DMS53 (cell line): Measurements from ENCODE around the gene MAML3.

Experiments used
- DNase-seq: peaks from one replicate; lab custom pipeline; 2025; lab: John Stamatoyannopoulos, UW

Gene MAML3

DNA sequence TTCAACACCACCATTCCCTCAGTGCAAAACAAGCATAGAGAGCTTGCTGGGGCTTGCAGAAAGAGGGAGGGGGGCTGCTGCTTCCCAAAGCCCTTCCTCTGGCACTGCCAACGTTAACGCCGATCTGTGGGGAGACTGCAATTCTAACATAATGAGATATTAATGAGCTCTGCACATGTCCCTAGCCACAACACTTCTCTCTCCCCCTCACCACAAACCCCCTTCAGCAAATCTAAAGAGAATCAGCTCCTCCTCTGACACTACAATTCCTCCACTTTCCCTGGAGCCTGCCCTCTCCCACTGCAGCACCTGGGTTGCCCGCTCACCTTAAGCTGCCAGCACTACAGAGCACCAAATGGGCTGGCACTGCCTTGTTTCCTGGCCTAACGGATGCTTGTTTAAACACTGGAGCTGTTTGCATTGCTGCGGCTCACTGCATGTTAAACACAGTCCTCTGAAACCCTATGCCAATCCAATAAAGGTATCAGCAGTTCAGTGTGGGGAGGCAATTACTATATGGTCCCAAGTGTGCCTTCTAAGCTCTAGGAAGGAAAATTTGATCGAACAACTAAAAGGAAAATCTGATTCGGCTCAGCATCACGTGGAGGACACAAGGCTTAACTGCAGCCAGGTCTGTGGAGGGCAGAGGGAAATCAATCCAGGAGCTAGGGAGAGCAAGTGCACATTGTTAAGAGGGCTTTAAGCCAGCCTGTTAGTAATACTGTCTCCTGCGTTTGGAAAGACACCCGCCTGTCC lies 232.4 kb downstream of the MAML3 start:
- DNase-seq = peak; percentile 96

DNA sequence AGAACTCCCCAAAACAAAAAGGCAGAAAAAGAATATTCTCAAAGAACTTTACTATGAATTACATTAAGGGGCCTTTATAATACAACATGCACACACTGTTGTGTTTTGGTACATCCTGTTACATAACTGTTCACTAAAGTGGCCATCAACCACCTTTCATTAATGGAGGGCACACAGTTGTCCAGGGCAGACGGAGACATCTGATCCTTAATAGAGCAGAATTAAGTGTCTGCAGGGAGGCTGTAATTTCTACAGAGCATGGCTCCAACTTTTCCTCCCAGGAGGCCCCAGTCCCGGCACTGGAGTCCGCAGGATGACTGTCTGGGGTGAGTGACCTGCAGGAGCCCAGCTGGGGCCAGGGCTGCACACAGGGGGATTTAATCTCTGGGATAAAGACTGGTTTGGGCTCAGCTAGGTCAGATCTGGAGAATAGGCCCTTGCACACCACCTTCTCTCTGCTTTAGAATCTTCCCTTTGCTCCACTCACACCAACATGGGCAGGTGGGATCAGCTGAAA lies 233.4 kb downstream of the MAML3 start:
- DNase-seq = no peak

DNA sequence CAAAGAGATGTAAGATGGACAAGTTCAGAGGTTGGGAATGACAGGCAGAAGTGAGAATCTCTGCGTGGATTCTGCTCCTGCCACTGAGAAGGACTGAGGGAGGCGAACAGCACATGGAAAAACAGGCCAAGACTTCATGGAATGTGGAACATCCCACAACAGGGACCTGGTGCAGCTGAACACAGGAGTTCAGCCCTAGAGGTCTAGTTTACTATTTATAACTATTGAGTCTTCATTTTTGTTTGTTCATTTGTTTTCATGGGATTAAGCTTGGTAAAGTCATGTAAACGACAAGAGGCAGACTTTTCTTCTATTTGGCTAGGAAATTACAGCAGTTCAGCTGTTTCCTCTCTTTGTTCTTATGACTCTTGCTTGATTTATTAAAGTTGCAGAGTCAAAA lies 234.5 kb downstream of the MAML3 start:
- DNase-seq = no peak

DNA sequence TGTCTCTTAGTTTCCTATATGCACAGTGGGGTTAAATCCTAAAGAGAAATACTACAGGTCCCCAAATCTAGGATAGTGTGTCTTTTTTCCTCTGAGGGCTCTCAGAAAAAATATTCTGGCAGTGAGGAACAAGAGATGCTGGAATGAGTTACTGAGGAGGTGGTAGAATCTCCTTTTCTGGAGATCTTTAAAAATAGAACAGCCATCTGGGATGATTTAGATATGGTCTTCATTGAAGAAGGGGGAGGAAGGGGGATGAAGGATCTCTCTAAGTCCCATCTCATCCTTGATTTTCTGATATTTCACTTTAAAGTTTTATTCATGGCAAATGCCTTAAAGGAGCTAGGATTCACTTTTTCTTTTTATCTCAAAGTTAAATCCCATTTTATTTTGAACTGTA lies 235.0 kb downstream of the MAML3 start:
- DNase-seq = no peak

DNA sequence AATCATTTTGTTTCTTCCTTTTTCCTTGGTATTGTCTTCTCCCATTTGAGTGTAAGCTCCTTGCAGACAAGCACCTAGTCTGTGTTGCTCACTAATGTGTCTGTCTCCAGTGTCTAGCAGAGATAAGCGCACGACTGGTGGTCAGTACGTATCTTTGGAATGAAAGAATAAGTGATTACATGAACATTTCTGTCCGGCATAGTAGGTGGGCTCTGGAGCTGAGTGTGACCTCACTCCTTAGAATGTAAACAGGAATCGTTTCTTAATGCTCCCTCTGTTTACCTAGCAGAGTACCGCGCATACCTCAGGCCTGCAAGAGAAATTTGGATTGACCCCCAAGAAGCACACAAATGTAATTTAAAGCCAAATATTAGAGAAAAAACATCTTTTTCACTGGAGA lies 235.4 kb downstream of the MAML3 start:
- DNase-seq = no peak

DNA sequence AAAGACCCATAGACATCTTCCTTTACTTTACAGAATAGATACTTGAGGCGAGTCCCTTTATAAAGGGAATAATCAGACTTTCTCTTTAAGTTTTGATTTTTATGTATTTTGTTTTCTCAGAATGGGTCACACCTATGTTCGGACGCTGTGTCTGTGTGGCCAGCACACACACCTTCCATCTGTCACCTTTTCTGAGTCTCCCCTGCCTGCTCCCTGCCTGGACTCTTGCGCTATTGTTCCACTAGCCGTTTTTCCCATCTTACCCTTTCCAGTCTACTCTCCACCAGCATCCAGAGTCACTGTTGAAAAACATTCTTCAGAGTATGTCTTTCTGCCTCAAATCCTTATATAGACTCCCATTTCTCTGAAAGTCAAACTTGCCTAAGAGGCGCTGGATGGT lies 236.1 kb downstream of the MAML3 start:
- DNase-seq = no peak

DNA sequence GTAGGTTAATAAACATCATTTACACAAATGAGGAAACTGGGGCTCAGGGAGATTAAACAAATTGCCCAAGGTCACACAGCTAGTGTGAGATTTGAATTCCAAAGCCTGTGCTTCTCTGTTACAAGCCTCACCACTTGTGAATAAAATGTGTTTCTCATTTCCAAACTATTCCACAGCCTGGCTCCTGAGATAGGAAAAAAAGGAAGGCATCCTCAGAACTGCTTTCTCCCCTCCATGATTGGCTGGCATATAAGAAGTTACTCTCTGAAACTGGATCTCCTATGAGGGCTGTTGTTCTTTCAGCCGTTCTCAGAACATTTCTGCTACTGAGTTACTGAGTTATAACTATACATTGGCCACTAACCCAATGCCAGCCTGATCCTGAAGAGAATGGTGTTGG lies 237.9 kb downstream of the MAML3 start:
- no peak for DNase-seq

DNA sequence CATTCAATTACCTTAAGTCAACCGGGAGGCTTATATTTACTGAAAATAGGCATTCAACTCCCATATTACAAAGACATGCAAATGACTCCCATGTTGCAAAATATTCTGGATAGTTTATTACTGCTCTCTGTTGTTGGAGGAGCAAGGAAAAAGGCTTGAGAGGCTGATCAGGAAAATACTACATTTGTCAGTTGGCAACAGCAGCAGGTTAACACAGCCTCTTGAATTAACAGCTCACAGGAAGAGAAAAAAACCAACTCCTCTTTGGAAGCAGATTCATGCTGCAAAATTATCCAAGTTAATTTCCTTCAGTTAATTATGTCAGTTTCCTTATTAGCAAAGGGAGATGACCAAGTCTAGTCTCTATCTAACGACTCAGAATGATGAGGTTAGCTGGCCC lies 238.9 kb downstream of the MAML3 start:
- DNase-seq = no peak

DNA sequence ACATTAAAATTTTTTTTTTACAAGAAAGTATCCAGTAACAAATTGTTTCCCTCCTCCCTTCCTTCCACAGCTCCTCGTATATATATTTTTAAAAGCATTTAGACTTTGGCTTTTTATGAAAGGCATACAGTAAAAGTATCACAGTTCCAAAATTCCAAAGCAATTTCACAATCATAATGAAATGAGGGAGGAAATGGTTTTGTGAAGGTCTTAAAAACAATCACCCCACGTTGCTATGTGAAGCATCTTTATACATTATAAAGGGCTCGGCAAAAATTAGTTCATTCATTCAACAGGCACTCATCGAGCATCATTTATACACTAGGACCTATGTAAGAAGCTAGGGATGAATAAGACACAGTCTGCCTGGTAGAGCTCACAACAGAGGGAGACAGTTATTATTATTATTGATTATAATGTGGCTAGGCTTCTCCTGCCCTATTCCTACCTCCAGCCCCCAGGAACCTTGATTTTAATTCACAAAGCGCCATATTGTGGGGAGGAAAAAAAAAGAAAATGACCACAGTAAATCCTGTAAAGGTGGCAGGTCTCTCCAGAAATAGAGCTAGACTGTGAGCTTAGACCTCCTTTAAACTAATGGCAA lies 239.9 kb downstream of the MAML3 start:
- no peak for DNase-seq

DNA sequence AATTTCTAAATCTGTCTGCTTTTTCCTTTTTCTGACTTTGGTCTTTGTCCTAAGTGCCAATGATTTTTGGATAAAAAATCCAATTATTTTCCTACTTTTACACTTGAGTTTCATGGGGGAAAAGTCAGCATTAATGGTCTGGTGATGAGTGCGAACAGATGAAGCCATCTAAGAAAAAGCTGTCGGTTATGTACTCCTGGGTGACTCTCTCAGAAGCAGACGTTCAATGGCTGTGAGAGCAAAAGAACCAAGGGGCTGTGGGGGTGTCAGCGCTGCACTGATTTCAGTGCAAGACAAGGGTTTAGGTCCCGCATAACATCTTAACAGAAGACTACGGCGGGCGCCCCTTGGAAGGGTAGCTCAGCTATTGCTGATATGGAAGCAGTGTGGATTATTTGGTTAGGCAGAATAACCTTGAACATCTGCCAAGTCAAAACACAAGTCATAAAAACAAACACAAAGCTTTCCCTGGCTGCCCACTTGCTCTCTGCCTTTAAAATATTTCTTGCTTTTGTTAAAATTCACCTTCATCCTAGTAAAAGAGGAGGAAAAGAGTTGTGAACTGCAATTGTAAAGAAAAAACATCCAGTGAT lies 240.5 kb downstream of the MAML3 start:
- peak; percentile 41 for DNase-seq

DNA sequence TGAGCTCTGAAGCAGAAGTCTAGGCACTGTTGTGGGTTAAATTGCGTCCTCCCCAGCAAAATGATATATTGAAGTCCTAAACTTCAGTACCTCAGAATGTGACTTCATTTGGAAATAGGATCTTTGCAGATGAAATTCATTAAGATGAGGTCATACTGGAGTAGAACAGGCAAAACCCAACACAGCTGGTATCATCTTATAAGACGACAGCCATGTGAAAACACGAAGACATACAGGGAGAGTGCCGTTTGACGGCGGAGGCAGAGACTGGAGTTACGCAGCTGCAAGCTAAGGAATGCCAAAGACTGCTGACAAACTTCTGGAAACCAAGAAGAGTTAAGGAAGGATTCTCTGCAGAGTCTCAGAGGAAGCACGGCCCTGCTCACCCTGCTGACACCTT lies 241.5 kb downstream of the MAML3 start:
- no peak for DNase-seq

DNA sequence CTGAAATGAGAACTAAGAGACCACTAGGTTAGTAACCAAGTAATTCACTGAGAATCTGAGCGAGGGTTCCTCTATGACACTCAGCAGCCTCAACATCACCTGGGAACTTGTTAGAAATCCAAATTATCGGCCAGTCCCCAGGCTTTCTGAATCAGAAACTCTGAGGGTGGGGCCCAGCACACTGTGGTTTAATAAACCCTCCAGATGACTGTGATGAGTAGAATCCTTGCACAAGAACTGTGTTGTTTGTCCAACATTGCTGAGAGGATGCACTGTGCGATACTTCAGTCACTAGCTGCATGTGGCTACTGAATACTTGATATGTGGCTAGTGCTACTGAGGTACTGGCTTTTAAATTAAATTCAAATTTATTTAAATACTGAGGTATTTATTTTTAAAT lies 243.9 kb downstream of the MAML3 start:
- DNase-seq = no peak

DNA sequence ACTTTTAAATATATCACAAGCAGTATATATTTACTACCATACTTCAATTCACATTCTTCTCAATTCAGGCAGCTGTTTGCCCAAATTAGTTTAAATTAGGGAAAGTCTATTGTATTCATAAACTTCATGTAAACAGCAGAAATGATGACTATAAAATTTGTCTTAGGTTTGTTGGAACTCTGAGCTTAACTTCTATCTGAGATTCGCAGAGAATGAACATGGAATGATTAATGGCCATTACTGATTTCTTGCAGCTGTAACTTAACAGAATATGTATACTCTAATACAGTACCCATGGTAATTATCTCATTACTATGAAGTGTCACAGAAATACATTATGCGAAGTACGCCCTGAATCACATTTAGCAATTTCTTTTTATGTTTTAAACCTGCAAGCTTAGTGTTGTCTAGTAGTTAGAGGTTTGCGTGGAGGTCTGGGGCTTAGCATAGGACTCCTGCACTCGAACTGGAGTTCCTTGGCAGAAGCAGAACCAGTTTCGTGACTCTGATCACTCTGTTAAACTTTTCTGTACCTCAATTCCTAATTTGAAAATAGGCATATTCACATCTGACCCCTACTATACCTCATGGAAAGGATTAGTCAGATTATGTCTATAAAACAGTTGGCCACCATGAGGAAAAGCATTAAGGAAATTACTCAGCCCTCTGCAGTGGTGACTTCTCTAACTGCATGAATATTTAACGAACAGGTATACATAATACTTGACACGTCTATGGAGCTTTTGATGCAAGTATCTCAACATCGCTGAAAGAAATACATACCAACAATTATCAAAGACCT lies 245.1 kb downstream of the MAML3 start:
- DNase-seq = no peak

DNA sequence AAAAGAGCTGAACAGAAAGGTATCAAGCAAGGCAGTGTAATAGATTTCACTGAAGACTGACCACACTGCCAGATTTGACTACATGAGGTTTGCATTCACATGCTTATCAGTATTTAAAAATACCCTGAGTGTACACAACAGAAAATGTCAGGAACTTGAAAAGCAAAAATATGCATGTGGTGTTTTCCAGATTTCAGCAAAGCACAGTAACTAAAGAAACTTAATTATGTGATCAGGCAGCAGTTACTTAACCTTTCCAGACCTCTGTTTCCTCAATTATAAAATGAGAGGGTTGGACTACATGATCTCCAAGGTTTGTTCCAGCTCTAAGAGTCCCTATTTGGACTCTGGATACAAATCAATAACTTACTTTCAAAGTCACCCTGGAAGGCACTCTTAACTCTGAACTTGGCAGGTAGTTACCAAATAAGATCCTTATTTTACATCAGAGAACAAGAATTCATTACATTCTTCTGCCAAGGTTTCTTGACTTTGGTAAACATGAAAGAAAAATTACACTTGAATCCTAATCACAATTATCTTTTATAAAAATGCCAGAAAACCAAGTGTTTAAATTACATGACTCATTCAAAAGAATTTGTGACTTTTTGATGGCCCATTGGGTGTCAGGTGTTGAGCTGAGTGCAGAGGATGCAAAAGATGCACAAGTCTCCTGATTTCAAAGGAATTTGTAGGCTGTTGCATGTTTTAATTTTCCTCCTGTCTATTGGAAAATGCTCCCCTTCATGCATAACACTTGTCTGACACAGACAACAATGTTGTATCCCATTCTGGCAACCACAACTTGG lies 246.8 kb downstream of the MAML3 start:
- no peak for DNase-seq

DNA sequence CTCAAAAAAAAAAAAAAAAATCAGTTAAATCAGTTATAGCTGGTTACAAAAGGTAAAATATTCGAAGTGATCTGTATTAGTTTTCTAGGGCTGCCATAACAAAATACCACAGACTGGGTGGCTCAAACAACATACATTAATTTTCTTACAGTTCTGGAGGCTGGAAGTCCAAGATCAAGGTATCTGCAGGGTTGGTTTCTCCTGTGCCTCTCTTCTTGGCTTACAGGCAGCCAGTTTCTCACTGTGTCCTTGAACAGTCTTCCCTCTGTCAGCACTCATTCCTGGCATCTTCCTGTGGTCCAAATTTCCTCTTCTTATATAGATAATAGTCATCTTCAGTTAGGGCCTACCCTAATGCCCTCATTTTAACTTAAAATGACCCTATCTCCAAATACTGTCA lies 248.5 kb downstream of the MAML3 start:
- no peak for DNase-seq

DNA sequence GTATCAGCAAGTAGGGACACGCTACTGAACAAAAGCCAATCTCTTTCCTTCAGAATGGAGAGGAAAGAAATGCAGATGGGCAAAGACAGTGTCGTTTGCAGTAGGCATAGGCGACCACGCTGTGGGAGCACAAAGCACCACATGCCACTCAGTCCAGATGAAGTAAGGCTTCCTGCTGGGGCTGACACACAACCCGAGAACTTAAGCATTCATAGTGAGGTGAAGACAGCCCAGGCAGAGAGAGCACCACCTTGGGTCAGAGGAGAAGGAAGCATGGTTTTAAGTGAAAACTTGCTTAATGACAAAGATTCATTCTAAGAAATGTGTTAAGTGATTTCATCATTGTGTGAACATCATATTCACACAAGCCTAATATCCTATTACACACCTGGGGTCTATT lies 249.6 kb downstream of the MAML3 start:
- DNase-seq = no peak

DNA sequence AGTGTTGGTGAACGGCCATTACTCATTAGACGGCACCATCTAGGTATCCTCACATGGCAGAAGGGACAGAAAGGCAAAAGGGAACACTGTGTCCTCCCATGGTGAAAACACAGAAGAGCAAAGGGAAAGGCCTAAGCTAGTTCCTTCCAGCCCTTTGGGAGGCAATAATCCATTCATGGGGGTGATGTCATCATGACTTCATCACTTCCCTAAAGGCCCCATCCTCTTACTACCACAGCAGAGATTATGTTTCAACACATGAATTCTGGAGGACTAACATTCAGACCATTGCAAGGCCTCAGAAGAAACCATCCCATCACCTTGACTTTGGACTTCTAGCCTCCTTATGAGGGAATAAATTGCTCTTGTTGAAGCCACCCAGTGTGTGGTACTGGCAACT lies 250.1 kb downstream of the MAML3 start:
- peak; percentile 37 for DNase-seq

DNA sequence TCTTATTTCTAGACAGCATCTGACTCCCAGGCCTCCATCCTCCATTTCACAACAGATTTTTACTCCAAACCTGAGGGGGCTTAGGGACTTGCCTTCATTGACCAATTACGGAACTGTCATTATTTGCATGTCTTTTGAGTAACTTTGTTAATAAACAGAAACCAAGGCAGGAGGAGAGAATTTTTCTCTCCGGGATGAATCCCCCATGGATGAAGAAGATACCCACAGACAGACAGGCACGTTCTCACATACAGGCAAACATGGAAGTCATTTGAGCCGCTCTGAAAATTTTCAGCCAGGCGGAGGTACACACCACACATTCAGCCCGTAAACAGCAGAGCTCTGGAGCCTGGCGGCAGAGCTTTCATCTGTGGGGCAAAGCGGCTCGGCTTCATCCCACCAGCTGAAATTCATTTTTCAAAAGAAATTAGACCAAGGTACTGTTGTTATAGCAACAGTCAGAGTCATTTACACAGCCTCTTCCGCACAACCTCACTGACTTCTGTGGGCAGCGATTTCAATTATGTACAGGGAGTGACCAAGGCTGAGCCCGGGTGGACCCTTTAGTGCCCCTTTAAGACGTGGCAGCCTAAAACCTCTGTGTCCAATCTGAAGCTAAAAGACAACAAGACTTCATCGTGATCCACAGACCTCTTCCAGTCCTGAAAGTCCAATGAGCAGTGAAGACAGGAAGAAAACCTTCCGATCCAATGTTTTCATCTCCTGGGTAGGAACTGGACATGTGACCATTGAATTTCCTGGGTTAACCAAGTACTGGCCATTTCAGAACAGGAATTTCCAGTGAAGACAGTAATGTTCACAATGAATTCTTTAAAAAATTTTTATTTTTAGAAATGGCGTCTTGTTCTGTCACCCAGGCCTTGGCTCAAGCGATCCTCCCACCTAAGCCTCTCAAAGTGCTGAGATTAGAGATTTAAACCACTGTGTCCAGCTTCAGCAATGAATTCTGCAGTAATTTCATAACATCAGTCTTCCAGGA lies 251.4 kb downstream of the MAML3 start:
- DNase-seq = peak; percentile 45

DNA sequence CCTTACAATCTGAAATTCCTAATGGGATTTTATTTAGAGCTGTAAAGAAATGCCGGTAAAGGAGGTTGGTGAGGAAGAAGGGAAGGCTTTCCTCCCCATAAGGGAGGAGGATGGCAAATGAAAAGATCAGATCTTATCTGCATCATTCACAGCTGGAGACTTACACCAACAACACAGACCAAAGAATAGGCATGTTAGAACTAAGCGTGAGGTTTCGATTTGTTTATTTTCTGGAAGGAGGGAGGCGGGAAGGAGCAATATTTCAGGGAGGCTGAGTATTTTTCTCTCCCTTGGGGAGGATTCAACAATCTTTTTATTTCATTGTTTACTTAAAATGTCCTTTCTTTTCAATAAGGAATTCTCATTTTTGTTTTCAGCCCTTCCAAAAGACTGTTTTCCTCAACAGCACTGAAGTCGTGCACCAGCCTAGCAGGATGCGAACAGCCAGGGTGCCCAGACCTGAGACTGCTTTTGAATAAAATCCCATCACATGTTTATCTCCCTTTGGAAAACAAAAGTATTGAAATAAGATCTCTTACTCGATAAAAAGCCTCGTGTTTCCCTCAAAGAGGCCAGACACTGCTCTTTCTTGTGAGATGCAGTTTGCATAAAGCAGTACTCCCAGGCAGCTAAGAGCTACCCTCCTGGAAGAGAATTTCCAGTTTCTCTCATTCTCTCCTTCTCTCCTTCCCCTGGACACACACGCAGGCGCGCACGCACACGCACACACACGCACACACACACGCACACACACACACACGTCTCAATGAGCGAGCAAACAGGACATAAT lies 252.3 kb downstream of the MAML3 start:
- DNase-seq = peak; percentile 51

DNA sequence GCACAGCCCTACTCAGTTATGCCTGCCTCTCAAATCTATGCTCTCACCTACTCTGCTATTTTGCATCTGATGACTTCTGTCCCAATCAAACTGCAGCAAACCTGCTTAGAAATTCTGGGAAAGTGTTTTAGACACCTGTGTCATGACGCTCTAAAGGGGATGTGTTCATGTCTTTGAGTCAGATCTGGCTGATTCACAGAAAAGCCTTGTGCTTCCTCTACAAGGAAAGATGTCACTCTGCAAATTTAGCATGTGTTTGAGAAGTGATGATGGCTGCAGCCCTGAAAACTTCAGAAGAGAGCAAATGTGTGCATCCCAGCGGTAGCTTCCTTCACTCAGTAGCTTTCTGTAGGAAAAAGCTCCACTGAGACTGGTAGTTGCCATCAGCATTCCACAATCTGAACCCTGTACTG lies 253.0 kb downstream of the MAML3 start:
- DNase-seq = no peak
